ENCODE measurements around the gene PIGH. TPM values are rescaled to one million over a fixed set of nuclear protein-coding genes. Genes with fewer than 3 reads are reported as not detected.

PIGH gene
- total RNA-seq, 2 donors from 2014 or later = 32.7 to 34.5 TPM

DNA sequence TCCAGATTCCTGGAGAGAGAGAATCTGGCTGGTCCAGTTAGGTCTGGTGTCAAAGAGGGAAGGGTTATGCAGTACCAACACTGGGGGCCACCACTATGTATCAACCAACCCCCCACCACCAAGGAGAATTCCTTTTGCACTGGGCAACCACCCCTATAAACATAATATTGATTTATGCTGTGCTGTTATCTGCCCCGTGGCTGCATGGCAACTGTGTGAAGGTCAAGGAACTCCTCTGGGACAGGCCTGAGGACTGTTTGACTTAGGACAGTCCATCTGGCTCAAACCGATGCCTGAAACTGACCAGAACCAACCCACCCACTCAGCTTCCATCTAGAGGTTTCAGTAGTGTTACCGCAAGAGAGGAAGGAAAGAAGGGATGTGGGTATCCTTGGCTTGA, 46.5 kb downstream of the PIGH start:
- Histone ChIP-seq H3K27me3 (replicated peaks; ENCODE audit: insufficient read depth) (no peaks in the 10 kb centered on the region), H3K27ac (no peak overlapping the region), H3K36me3 (no peaks in the 10 kb centered on the region), H3K4me1 (ENCODE audit: control insufficient read depth in 1 of 2, low read depth in 2 of 2) (no peaks in the 10 kb centered on the region), H3K9me3 (no peaks in the 10 kb centered on the region), H3K4me3 (no peak overlapping the region)
- no peak for DNase-seq (ENCODE audit: low spot score)
- ATAC-seq (ENCODE audit: insufficient number of reproducible peaks, low FRiP score, low read depth) = no peak
- TF ChIP-seq, protein P1, sequence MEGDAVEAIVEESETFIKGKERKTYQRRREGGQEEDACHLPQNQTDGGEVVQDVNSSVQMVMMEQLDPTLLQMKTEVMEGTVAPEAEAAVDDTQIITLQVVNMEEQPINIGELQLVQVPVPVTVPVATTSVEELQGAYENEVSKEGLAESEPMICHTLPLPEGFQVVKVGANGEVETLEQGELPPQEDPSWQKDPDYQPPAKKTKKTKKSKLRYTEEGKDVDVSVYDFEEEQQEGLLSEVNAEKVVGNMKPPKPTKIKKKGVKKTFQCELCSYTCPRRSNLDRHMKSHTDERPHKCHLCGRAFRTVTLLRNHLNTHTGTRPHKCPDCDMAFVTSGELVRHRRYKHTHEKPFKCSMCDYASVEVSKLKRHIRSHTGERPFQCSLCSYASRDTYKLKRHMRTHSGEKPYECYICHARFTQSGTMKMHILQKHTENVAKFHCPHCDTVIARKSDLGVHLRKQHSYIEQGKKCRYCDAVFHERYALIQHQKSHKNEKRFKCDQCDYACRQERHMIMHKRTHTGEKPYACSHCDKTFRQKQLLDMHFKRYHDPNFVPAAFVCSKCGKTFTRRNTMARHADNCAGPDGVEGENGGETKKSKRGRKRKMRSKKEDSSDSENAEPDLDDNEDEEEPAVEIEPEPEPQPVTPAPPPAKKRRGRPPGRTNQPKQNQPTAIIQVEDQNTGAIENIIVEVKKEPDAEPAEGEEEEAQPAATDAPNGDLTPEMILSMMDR (IDR thresholded peaks at IDR 0.05) = no peak

DNA sequence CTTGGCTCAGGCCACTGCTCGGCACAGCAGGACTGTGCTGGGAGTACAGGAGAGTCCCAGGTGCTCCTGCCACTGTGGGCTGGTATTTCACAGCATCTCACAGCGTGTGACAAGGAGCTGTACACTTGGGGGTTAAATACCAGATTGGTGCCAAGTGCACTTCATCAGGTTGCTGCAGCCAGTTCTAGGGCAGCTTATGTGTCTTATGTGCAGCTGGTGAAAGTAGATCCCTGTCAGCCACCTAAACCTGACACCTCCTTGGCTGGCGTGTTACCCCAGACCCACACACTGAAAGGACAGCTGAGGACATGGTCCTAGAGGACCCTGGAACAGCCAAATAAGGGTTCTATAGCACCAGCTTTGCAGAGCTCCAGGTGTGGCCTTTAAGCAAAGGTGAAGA, 48.1 kb downstream of the PIGH start:
- Histone ChIP-seq H3K4me3 (no peak overlapping the region), H3K27ac (no peak overlapping the region), H3K9me3 (no peaks in the 10 kb centered on the region), H3K4me1 (ENCODE audit: control insufficient read depth in 1 of 2, low read depth in 2 of 2) (no peaks in the 10 kb centered on the region), H3K27me3 (replicated peaks; ENCODE audit: insufficient read depth) (no peaks in the 10 kb centered on the region), H3K36me3 (no peaks in the 10 kb centered on the region)
- ATAC-seq (ENCODE audit: insufficient number of reproducible peaks, low FRiP score, low read depth) (no peak), DNase-seq (ENCODE audit: low spot score) (no peak)
- TF ChIP-seq, protein P1 (IDR thresholded peaks at IDR 0.05) = no peak

- Histone ChIP-seq H3K9me3 (no peaks in the 10 kb centered on the region), H3K4me3 (no peak overlapping the region), H3K4me1 (ENCODE audit: control insufficient read depth in 1 of 2, low read depth in 2 of 2) (no peaks in the 10 kb centered on the region), H3K36me3 (no peaks in the 10 kb centered on the region), H3K27ac (no peak overlapping the region), H3K27me3 (replicated peaks; ENCODE audit: insufficient read depth) (no peaks in the 10 kb centered on the region)
- TF ChIP-seq, protein P1 (IDR thresholded peaks at IDR 0.05) = no peak
- ATAC-seq (ENCODE audit: insufficient number of reproducible peaks, low FRiP score, low read depth) (no peak), DNase-seq (ENCODE audit: low spot score) (no peak)
Measured at GRCh38 chr14:67551123-67551522, 48.9 kb downstream of the PIGH start.

GRCh38 chr14:67549734-67550133, 50.3 kb downstream of the PIGH start:
- DNase-seq (ENCODE audit: low spot score) (no peak), ATAC-seq (ENCODE audit: insufficient number of reproducible peaks, low FRiP score, low read depth) (no peak)
- Histone ChIP-seq H3K36me3 (no peaks in the 10 kb centered on the region), H3K4me1 (ENCODE audit: control insufficient read depth in 1 of 2, low read depth in 2 of 2) (no peaks in the 10 kb centered on the region), H3K4me3 (no peak overlapping the region), H3K27me3 (replicated peaks; ENCODE audit: insufficient read depth) (no peaks in the 10 kb centered on the region), H3K27ac (no peak overlapping the region), H3K9me3 (no peaks in the 10 kb centered on the region)
- TF ChIP-seq, protein P1 (IDR thresholded peaks at IDR 0.05) = no peak

- Histone ChIP-seq H3K9me3 (no peaks in the 10 kb centered on the region), H3K4me1 (ENCODE audit: control insufficient read depth in 1 of 2, low read depth in 2 of 2) (no peaks in the 10 kb centered on the region), H3K27ac (no peak overlapping the region), H3K27me3 (replicated peaks; ENCODE audit: insufficient read depth) (no peaks in the 10 kb centered on the region), H3K36me3 (no peaks in the 10 kb centered on the region), H3K4me3 (no peak overlapping the region)
- ATAC-seq (ENCODE audit: insufficient number of reproducible peaks, low FRiP score, low read depth) = no peak
- TF ChIP-seq, protein P1 (IDR thresholded peaks at IDR 0.05) = no peak
- no peak for DNase-seq (ENCODE audit: low spot score)
Measured at GRCh38 chr14:67547224-67547780, 52.8 kb downstream of the PIGH start.
